Measurements from ENCODE around the gene CUL9. TPM values are rescaled to one million over a fixed set of nuclear protein-coding genes. Genes with fewer than 3 reads are reported as not detected.
"Not testable (repeated sequence)": the region's sequence is repeated elsewhere in the genome, so short reads cannot be mapped to it uniquely, and the experiment has no call there.

Gene CUL9
- 10 to 100 TPM; 21.5 to 46.6 (median 33.6) TPM for total RNA-seq

DNA sequence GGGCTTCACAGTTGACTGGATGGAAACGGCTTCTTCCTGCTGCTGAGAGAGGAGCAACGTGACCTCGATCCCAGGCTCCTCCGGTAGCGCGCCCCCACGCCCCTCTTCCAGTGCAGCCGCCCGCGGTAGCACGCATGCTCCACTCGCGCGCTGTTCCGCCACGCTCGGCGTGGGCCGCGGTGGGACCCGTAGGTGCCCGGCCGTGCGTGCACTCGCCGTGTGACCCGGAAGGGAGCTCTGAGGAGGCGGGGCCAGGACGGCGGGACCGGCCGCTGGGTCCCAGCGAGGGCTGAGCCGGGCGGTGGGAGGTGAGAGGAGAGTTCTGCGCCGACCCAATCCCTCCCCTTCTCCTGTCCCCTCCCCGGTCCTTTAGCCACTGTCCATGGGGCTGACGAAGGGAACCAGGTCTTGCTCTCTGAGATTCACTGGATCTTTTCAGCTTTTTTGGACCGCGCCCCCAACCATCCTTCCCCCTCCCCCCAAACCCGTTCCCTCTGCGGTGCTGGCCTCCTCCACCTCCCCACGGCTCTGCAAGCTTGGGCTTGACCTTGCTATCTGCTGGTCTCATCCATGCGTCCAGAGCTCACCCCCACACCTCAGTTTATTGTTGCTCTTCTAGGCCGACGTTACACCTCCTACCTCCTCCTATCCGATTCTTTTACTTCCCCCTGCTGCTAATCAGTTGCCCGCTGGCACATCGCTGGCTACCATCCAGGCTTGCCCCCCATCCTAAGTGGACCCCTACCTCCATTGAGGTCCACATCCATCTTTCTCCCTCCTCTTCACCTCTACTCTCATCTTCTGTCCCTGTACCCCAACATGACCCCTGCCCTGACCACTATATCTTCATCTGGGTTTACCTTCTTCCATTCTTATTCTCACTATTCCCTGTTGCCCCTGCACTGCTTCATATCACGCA, at the start of gene CUL9:
Gene CUL9, plus strand, starts transcription at position 255 of the 919 bp plus-strand sequence. CDS start 2,115 bp downstream, outside the sequence.
- Histone ChIP-seq H3K36me3 (peaks cover 37 to 71% (median 63%) of the 10 kb centered on the region in 4 donors), H3K4me3 (peak within 1 kb of the TSS; percentile 69 to 88 (median 81)), H3K27me3 (no peaks in the 10 kb centered on the region), H3K9me3 (no peaks in the 10 kb centered on the region), H3K27ac (replicated peaks in 1 of 4) (peak within 1 kb of the TSS; percentile 79 to 85 (median 81)), H3K4me1 (peaks cover 17 to 59% (median 33%) of the 10 kb centered on the region in 4 donors)
- WGBS: 1% methylated on average over 24 of the region's 51 CpGs
- DNase-seq (ENCODE audit: extremely low spot score): no peak
- intact Hi-C loops (cut with DNase I): no loop called here
- TF ChIP-seq, protein P1, sequence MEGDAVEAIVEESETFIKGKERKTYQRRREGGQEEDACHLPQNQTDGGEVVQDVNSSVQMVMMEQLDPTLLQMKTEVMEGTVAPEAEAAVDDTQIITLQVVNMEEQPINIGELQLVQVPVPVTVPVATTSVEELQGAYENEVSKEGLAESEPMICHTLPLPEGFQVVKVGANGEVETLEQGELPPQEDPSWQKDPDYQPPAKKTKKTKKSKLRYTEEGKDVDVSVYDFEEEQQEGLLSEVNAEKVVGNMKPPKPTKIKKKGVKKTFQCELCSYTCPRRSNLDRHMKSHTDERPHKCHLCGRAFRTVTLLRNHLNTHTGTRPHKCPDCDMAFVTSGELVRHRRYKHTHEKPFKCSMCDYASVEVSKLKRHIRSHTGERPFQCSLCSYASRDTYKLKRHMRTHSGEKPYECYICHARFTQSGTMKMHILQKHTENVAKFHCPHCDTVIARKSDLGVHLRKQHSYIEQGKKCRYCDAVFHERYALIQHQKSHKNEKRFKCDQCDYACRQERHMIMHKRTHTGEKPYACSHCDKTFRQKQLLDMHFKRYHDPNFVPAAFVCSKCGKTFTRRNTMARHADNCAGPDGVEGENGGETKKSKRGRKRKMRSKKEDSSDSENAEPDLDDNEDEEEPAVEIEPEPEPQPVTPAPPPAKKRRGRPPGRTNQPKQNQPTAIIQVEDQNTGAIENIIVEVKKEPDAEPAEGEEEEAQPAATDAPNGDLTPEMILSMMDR (IDR thresholded peaks at IDR 0.05): peak in 1 of 3 experiments; percentile 28
- TF ChIP-seq POLR2AphosphoS5 (IDR thresholded peaks at IDR 0.05) (peak; percentile 95 to 98), POLR2A (IDR thresholded peaks at IDR 0.05; ENCODE audit: low read depth) (no peak), EP300 (IDR thresholded peaks at IDR 0.05) (no peak)

DNA sequence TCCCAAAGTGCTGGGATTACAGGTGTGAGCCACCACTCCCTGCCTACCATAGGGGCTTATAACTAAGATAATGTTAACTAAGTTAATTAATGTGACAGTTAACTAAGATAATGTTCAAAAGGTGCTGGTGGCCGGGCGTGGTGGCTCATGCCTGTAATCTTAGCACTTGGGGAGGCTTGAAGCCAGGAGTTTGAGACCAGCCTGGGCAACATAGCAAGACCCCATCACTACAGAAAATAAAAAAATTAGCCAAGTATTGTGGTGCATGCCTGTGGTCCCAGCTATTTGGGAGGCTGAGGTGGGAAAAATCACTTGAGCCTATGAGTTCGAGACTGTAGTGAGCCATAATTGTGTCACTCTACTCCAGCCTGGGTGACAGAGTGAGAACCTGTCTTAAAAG, 43.7 kb upstream of the CUL9 start:
- TF ChIP-seq POLR2A (IDR thresholded peaks at IDR 0.05; ENCODE audit: low read depth) (no peak), EP300 (IDR thresholded peaks at IDR 0.05) (no peak), POLR2AphosphoS5 (IDR thresholded peaks at IDR 0.05) (no peak)
- TF ChIP-seq, protein P1 (IDR thresholded peaks at IDR 0.05): no peak
- Histone ChIP-seq H3K27ac (replicated peaks in 1 of 4) (no peak overlapping the region), H3K36me3 (no peaks in the 10 kb centered on the region), H3K27me3 (no peaks in the 10 kb centered on the region), H3K9me3 (no peaks in the 10 kb centered on the region), H3K4me3 (no peak overlapping the region), H3K4me1 (peaks cover 4 to 5% (median 4%) of the 10 kb centered on the region in 4 donors)
- no peak for DNase-seq (ENCODE audit: extremely low spot score)
- intact Hi-C loops (cut with DNase I): no loop called here
- WGBS: 100% methylated on average over 3 of the region's 3 CpGs

DNA sequence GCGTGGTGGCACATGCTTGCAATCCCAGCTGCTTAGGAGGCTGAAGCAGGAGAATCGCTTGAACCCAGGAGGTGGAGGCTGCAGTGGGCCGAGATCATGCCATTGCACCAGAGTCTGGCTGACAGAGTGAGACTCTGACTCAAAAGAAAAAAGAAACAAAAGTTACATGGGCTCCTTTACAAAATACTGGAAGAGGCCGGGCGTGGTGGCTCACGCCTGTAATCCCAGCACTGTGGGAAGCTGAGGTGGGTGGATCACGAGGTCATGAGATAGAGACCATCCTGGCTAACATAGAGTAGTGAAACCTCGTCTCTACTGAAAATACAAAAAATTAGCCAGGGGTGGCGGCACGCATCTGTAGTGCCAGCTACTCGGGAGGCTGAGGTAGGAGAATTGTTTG, 42.0 kb upstream of the CUL9 start:
- not testable (repeated sequence) for H3K9me3 ChIP-seq; H3K27me3 ChIP-seq; H3K4me3 ChIP-seq; DNase-seq (ENCODE audit: extremely low spot score); H3K27ac ChIP-seq (replicated peaks in 1 of 4); H3K36me3 ChIP-seq
- intact Hi-C loops (cut with DNase I): loop anchor here (5.0 kb wide), 2 partner anchors 68 to 128 kb away; partner anchors contain the start of genes KLHDC3 and MEA1
- peaks cover 10 to 14% (median 13%) of the 10 kb centered on the region in 4 donors for H3K4me1 ChIP-seq
- 86% methylated on average over 11 of the region's 11 CpGs for WGBS

DNA sequence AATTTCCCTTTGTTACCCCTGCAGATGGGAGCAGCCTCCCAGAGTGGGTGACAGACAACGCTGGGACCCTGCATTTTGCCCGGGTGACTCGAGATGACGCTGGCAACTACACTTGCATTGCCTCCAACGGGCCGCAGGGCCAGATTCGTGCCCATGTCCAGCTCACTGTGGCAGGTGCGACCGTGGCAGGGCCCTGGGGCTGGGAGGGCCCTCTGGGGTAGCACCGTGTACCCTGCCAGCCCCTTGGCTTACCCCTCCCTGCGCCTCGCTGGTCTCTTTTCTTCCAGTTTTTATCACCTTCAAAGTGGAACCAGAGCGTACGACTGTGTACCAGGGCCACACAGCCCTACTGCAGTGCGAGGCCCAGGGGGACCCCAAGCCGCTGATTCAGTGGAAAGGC, 40.4 kb upstream of the CUL9 start:
- DNase-seq (ENCODE audit: extremely low spot score): no peak
- Histone ChIP-seq H3K27ac (replicated peaks in 1 of 4) (no peak overlapping the region), H3K4me3 (no peak overlapping the region), H3K36me3 (no peaks in the 10 kb centered on the region), H3K9me3 (no peaks in the 10 kb centered on the region), H3K4me1 (peaks cover 10 to 14% (median 13%) of the 10 kb centered on the region in 4 donors), H3K27me3 (no peaks in the 10 kb centered on the region)
- intact Hi-C loops (cut with DNase I): loop anchor here (2.0 to 5.0 kb wide), 3 partner anchors 69 to 241 kb away; partner anchors contain the start of genes KLHDC3 and MEA1
- TF ChIP-seq, protein P1 (IDR thresholded peaks at IDR 0.05): no peak
- TF ChIP-seq EP300 (IDR thresholded peaks at IDR 0.05): no peak
- no peak for TF ChIP-seq POLR2A (IDR thresholded peaks at IDR 0.05; ENCODE audit: low read depth)
- no peak for TF ChIP-seq POLR2AphosphoS5 (IDR thresholded peaks at IDR 0.05)
- WGBS: 93% methylated on average over 16 of the region's 16 CpGs

DNA sequence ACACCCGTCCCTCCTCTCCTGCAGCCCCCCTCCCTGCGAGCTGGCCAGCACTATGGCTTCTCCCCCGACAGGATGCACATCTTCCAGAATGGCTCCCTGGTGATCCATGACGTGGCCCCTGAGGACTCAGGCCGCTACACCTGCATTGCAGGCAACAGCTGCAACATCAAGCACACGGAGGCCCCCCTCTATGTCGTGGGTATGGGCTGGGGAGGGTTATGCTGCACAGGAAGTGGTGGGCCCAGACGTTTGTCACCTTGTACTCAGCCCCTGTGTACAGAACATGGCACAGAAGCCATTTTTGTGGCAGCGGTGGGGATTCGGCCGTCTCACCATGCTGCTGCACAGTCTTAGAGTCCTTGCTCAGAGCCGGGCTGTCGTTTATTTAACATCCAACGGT, 39.9 kb upstream of the CUL9 start:
- WGBS: 84% methylated on average over 6 of the region's 14 CpGs
- no peak overlapping the region for H3K4me3 ChIP-seq
- no peak overlapping the region for H3K27ac ChIP-seq (replicated peaks in 1 of 4)
- no peaks in the 10 kb centered on the region for H3K36me3 ChIP-seq
- TF ChIP-seq, protein P1 (IDR thresholded peaks at IDR 0.05): no peak
- TF ChIP-seq POLR2AphosphoS5 (IDR thresholded peaks at IDR 0.05) (no peak), POLR2A (IDR thresholded peaks at IDR 0.05; ENCODE audit: low read depth) (no peak), EP300 (IDR thresholded peaks at IDR 0.05) (no peak)
- H3K9me3 ChIP-seq: no peaks in the 10 kb centered on the region
- H3K27me3 ChIP-seq: no peaks in the 10 kb centered on the region
- peaks cover 10 to 14% (median 13%) of the 10 kb centered on the region in 4 donors for H3K4me1 ChIP-seq
- intact Hi-C loops (cut with DNase I): loop anchor here (2.0 to 5.0 kb wide), 3 partner anchors 70 to 241 kb away; partner anchors contain the start of genes KLHDC3 and MEA1
- DNase-seq (ENCODE audit: extremely low spot score): no peak
